RWPE1 (cell line): ENCODE data around the gene MRFAP1.

ENCODE experiments used
- CTCF ChIA-PET: fragments of 350-600 bp; sonication (Branson Sonifier 250); formaldehyde crosslinking; extraction: SDS; loops from one replicate; lab custom pipeline; 2021; lab: Yijun Ruan, JAX
- POLR2A ChIA-PET: fragments of 400-600 bp; formaldehyde crosslinking; extraction: SDS; loops from one replicate; lab custom pipeline; 2020; ENCODE audit warnings: antibody characterized with exemption; ENCODE audit not compliant: low non-redundant PET; lab: Yijun Ruan, JAX
- DNase-seq: peaks from one replicate; pipeline ENCODE4 v3.0.0; 2012; ENCODE audit warnings: low spot score
- H3K27ac ChIP-seq: fragments of 450-650 bp; 2 replicates; pipeline ENCODE4 v1.5.1; 2017
- TF ChIP-seq, protein P1 (sequence below): fragments of 450-650 bp; conservative IDR thresholded peaks from 2 replicates; pipeline ENCODE4 v1.5.1; 2017; ENCODE audit warnings: low read depth, mild to moderate bottlenecking

MRFAP1 gene

DNA sequence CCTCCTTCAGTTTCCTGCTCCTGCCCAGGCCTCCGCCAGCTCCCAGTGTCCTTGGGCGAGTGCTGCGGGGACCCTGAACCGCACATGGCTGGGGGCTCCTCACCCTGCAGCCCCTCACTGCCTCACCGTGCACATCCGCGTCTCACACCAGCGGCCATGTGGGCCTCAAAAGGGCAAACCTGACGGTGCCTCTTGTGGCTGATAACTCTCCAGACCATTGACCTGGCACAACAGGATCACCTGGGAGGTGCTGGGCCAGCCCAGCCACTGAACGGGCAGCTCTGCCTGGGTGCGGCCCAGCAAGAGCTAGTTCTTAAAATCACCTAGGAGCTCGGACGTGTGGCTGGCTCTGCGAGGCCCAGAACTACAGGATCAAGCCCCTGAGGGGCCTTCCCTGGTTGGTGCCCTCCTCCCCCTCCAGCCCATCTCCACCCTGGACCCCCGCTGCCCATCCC, 49.0 kb downstream of the MRFAP1 start:
- POLR2A ChIA-PET = no interaction called here
- DNase-seq = no peak
- TF ChIP-seq, protein P1, sequence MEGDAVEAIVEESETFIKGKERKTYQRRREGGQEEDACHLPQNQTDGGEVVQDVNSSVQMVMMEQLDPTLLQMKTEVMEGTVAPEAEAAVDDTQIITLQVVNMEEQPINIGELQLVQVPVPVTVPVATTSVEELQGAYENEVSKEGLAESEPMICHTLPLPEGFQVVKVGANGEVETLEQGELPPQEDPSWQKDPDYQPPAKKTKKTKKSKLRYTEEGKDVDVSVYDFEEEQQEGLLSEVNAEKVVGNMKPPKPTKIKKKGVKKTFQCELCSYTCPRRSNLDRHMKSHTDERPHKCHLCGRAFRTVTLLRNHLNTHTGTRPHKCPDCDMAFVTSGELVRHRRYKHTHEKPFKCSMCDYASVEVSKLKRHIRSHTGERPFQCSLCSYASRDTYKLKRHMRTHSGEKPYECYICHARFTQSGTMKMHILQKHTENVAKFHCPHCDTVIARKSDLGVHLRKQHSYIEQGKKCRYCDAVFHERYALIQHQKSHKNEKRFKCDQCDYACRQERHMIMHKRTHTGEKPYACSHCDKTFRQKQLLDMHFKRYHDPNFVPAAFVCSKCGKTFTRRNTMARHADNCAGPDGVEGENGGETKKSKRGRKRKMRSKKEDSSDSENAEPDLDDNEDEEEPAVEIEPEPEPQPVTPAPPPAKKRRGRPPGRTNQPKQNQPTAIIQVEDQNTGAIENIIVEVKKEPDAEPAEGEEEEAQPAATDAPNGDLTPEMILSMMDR = no peak
- CTCF ChIA-PET = interaction anchor here (0.6 kb wide), 1 partner anchor 58 kb away, joined by 3 read pairs; no protein-coding TSS in a partner anchor
- H3K27ac ChIP-seq = peak overlapping the region; percentile 75
